Measurements from ENCODE around the gene HIPK3.

GRCh38 chr11:33311680-33312079 lies 54.5 kb downstream of the HIPK3 start:
- TF ChIP-seq, protein P1, sequence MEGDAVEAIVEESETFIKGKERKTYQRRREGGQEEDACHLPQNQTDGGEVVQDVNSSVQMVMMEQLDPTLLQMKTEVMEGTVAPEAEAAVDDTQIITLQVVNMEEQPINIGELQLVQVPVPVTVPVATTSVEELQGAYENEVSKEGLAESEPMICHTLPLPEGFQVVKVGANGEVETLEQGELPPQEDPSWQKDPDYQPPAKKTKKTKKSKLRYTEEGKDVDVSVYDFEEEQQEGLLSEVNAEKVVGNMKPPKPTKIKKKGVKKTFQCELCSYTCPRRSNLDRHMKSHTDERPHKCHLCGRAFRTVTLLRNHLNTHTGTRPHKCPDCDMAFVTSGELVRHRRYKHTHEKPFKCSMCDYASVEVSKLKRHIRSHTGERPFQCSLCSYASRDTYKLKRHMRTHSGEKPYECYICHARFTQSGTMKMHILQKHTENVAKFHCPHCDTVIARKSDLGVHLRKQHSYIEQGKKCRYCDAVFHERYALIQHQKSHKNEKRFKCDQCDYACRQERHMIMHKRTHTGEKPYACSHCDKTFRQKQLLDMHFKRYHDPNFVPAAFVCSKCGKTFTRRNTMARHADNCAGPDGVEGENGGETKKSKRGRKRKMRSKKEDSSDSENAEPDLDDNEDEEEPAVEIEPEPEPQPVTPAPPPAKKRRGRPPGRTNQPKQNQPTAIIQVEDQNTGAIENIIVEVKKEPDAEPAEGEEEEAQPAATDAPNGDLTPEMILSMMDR (IDR thresholded peaks at IDR 0.05; ENCODE audit: insufficient read depth, low read length), result no peak
- TF ChIP-seq GABPA (IDR thresholded peaks at IDR 0.05; ENCODE audit: low read depth) (no peak), POLR2AphosphoS5 (IDR thresholded peaks at IDR 0.05; ENCODE audit: low read depth) (no peak), REST (IDR thresholded peaks at IDR 0.05; ENCODE audit: insufficient replicate concordance, low read depth) (no peak)
